Cardiac fibroblast (primary cell): ENCODE measurements around the gene ARGLU1.
A peak's percentile ranks its signal among the peaks of the same experiment; 100 is the strongest.

Experiments
- DNase-seq, 2 donors: peaks; one replicate each; pipeline versions ENCODE4 v3.0.0 to v3.0.0-alpha.2; 2010; ENCODE audit warnings: low read depth in 2 of 2
- H3K4me3 ChIP-seq, 2 donors: replicated peaks in 1 of 2; 1 replicate in 1 of 2; 2 replicates in 1 of 2; pipeline ENCODE4 v1.5.1; 2011; ENCODE audit warnings: low read depth in 2 of 2, low read length in 2 of 2, mild to moderate bottlenecking in 2 of 2, moderate library complexity in 1 of 2
- CTCF ChIP-seq: IDR thresholded peaks from one replicate; pipeline ENCODE4 v1.5.1; 2011; ENCODE audit warnings: low read depth, mild to moderate bottlenecking, low read length, inconsistent platforms

Gene ARGLU1

GRCh38 chr13:106513025-106513983 lies 54.6 kb downstream of the ARGLU1 start:
- no peak overlapping the region for H3K4me3 ChIP-seq
- no peak for TF ChIP-seq CTCF
- DNase-seq, result peak in 1 of 2 donors; percentile 46

GRCh38 chr13:106507560-106508274 lies 60.2 kb downstream of the ARGLU1 start:
- TF ChIP-seq CTCF, result no peak
- peak; percentile 89 to 97 for DNase-seq
- H3K4me3 ChIP-seq, result peak overlapping the region in 1 of 2 donors; percentile 8

GRCh38 chr13:106506286-106506685 lies 61.7 kb downstream of the ARGLU1 start:
- no peak for DNase-seq
- H3K4me3 ChIP-seq, result no peak overlapping the region
- no peak for TF ChIP-seq CTCF

- TF ChIP-seq CTCF, result no peak
- H3K4me3 ChIP-seq, result no peak overlapping the region
- DNase-seq, result no peak
Observed at GRCh38 chr13:106505732-106506131, 62.2 kb downstream of the ARGLU1 start.

- H3K4me3 ChIP-seq, result no peak overlapping the region
- DNase-seq, result no peak
- no peak for TF ChIP-seq CTCF
Observed at GRCh38 chr13:106505295-106505694, 62.6 kb downstream of the ARGLU1 start.

GRCh38 chr13:106503730-106504453 lies 64.0 kb downstream of the ARGLU1 start:
- peak in 1 of 2 donors; percentile 38 for DNase-seq
- H3K4me3 ChIP-seq, result no peak overlapping the region
- TF ChIP-seq CTCF, result no peak
